GM21526 (cell line): ENCODE results near the gene TMEM200A.

Experiments used
- ATAC-seq: cut with Tn5 transposase; IDR thresholded peaks from one replicate; pipeline ENCODE4 v1.9.1; 2021; ENCODE audit warnings: moderate library complexity; ENCODE audit not compliant: unreplicated experiment, low FRiP score

Gene TMEM200A

DNA sequence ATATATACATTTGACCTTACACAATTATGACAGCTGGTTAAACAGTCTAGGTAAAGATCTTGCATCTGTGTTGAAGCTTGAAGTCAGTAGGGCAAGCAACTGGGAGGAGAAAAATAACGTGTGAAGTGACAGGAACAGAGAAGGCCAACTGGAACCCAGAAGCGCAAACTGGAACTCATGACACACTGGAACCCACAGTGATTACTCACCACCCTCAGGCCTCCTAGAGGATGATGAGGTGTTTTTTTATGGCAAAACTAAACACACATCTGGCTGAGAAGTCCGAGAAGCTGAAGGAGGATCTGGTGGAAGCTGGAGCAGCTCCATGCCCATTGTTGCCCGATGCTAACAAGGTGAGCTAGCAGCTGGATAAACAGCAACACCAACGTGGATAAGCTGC lies 108.1 kb downstream of the TMEM200A start:
- no peak for ATAC-seq

DNA sequence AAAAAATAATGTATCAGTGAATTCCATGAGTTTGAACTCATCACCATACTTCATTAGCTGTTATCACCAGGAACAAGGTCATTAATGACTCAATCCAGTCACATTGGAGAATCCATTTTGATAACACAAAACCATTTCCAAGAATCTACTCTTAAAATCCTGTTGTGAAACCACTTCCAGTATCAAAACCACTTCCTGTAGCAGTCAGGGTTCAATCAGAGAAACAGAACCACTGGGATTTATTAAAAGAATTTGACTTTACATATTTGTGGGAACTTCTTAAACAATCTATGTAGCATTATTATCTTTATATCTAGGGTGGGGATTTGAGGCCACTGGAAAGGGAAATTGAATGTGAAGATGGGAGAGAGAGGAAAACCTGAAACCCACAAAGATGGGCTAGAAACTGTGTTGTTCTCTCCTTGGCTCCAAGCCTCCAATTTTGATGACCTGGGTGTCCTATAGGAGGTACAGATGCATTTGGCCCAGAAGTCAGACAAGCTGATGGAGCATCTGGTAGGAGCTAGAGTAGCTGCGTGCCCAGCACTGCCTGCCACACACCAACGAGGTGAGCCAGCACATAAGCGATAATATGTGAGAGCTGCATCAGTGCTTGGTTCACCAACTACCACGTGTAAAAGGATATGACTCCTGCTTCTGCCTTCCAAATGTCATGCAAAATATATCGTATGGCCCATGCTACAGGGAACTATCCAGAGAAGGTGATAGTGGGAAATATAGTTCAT lies 117.0 kb downstream of the TMEM200A start:
- no peak for ATAC-seq

DNA sequence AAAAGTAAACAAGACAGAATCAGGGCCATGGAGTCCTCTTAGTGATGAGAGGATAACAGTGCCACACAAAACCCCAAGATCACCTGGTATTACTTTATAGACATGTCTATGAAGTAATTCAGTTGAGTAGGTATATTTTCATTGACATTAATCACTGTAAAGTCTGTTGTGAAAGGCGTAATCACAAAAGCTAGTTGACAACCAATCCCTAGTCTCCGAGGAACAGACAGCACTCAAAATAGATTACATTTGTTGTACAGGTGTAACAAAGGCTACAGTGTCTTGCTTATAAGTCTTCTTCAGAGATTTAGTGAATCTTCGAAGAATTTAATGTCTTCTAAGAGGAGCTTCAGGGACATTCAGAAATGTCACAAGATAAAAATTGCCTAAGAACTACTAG lies 120.1 kb downstream of the TMEM200A start:
- no peak for ATAC-seq

DNA sequence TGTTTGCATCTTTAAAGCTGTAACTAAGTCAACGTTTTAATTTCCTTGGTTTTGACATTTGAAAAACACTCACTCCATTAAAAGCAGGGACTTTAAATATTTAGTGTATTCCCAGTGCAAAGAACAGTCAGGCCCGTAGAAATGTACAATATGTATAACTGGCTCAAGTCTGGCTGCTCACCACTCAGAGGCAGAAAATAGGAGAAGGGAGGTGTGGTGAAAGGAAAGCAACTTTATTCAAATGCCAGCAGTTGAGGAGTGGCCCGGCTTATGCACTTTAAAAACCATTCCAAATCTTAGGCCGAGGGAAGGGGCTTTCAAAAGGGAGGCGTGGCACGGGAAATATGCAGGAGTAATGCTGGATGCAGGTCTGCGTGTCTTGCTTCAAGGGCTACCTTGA lies 120.6 kb downstream of the TMEM200A start:
- ATAC-seq: no peak

DNA sequence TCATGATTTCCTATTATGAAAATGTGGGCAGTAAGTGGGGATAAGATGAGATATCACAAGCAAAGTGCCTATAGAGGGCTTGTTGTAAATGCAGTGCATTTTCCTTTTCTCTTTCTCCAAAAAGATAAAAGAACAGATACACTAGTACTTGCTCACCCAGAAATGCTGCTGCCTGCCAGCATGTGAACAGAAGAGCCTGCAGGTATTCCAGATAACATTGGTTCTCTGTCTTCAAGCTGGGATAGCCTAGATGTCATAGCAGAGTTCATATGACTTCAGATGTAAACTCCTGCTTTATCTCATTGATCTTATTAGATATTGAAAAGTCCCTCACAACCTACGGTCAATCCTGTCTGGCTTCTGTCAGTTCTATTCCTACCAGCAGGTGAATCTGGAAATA lies 123.7 kb downstream of the TMEM200A start:
- no peak for ATAC-seq
